Breast epithelium (tissue), 3 donors: ENCODE measurements around the gene SRRM4.

ENCODE experiments used
- CTCF ChIP-seq, 3 donors: fragments of 450-650 bp; IDR thresholded peaks; one replicate each; pipeline ENCODE4 v1.5.1; 2016 to 2017; ENCODE audit warnings: antibody characterized with exemption in 3 of 3, mild to moderate bottlenecking in 3 of 3, moderate library complexity in 3 of 3
- POLR2A ChIP-seq: fragments of 450-650 bp; IDR thresholded peaks from one replicate; pipeline ENCODE4 v1.6.1; 2016; ENCODE audit warnings: antibody characterized with exemption, mild to moderate bottlenecking, moderate library complexity

GRCh38 chr12:119102274-119102673 is 120.9 kb downstream of the SRRM4 start:
- no peak for TF ChIP-seq CTCF (IDR thresholded peaks at IDR 0.05)
- no peak for TF ChIP-seq POLR2A
